HG02870 (cell line): ENCODE results near the gene ATP11A.

Source experiments
- ATAC-seq: cut with Tn5 transposase; IDR thresholded peaks from one replicate; pipeline ENCODE4 v1.9.1; 2021; ENCODE audit warnings: mild to moderate bottlenecking, moderate library complexity; ENCODE audit not compliant: unreplicated experiment

Gene ATP11A

GRCh38 chr13:112771877-112772538 is 82.2 kb downstream of the ATP11A start:
- no peak for ATAC-seq

GRCh38 chr13:112772539-112772909 is 82.7 kb downstream of the ATP11A start:
- no peak for ATAC-seq

GRCh38 chr13:112772929-112773328 is 83.1 kb downstream of the ATP11A start:
- no peak for ATAC-seq

- no peak for ATAC-seq
These were observed 84.0 kb downstream of the ATP11A start for GRCh38 chr13:112773601-112774447.

GRCh38 chr13:112774448-112774792 is 84.6 kb downstream of the ATP11A start:
- ATAC-seq = no peak

- ATAC-seq = no peak
These were observed 85.2 kb downstream of the ATP11A start for GRCh38 chr13:112774829-112775565.

GRCh38 chr13:112775791-112776279 is 86.0 kb downstream of the ATP11A start:
- no peak for ATAC-seq

GRCh38 chr13:112776354-112776753 is 86.5 kb downstream of the ATP11A start:
- no peak for ATAC-seq

- ATAC-seq = no peak
These were observed 87.1 kb downstream of the ATP11A start for GRCh38 chr13:112776971-112777370.

GRCh38 chr13:112777637-112778406 is 88.0 kb downstream of the ATP11A start:
- no peak for ATAC-seq

GRCh38 chr13:112779856-112780604 is 90.2 kb downstream of the ATP11A start:
- no peak for ATAC-seq

GRCh38 chr13:112781287-112781686 is 91.4 kb downstream of the ATP11A start:
- ATAC-seq = no peak

- ATAC-seq = no peak
These were observed 92.1 kb downstream of the ATP11A start for GRCh38 chr13:112781881-112782361.

GRCh38 chr13:112782429-112783010 is 92.7 kb downstream of the ATP11A start:
- ATAC-seq = no peak

- ATAC-seq = no peak
These were observed 93.5 kb downstream of the ATP11A start for GRCh38 chr13:112783135-112783977.

- no peak for ATAC-seq
These were observed 94.1 kb downstream of the ATP11A start for GRCh38 chr13:112783978-112784371.

GRCh38 chr13:112784811-112785482 is 95.1 kb downstream of the ATP11A start:
- no peak for ATAC-seq

- ATAC-seq = no peak
These were observed 95.6 kb downstream of the ATP11A start for GRCh38 chr13:112785483-112785856.
